Thyroid gland (tissue), 4 donors: ENCODE results near the gene PLVAP. TPM values are rescaled to one million over a fixed set of nuclear protein-coding genes. Genes with fewer than 3 reads are reported as not detected.
A peak's percentile ranks its signal among the peaks of the same experiment; 100 is the strongest.

ENCODE experiments used
- DNase-seq, 2 donors: peaks; one replicate each; pipeline ENCODE4 v3.0.0-alpha.2; 2019
- H3K27ac ChIP-seq, 3 donors: fragments of 200-600 bp; sonication (generic); 1 replicate in 2 of 3; 2 replicates in 1 of 3; pipeline ENCODE4 v1.5.1; 2016 to 2019; ENCODE audit warnings: mild to moderate bottlenecking in 1 of 3, moderate library complexity in 1 of 3
- H3K27me3 ChIP-seq: fragments of 200-600 bp; sonication (generic); one replicate; pipeline ENCODE4 v1.5.1; 2019
- H3K36me3 ChIP-seq, 2 donors: fragments of 200-600 bp; sonication (generic); one replicate each; pipeline ENCODE4 v1.5.1; 2016 to 2019
- H3K4me1 ChIP-seq, 2 donors: fragments of 200-600 bp; sonication (generic); one replicate each; pipeline ENCODE4 v1.5.1; 2017 to 2019
- H3K4me3 ChIP-seq, 3 donors: fragments of 200-600 bp; sonication (generic); replicated peaks in 1 of 3; 1 replicate in 2 of 3; 2 replicates in 1 of 3; pipeline ENCODE4 v1.5.1; 2016; ENCODE audit warnings: mild to moderate bottlenecking in 1 of 3
- H3K9me3 ChIP-seq: fragments of 200-600 bp; sonication (generic); one replicate; pipeline ENCODE4 v1.5.1; 2017
- CTCF ChIP-seq, 6 experiments: fragments of 200-600 bp in 3 of 6; fragments of 450-650 bp in 3 of 6; sonication (generic) in 3 of 6; IDR thresholded peaks; one replicate each; pipeline ENCODE4 v1.5.1; 2016 to 2019; ENCODE audit warnings: antibody characterized with exemption in 6 of 6, mild to moderate bottlenecking in 2 of 6, inconsistent platforms in 1 of 6, moderate library complexity in 1 of 6
- POLR2A ChIP-seq, 2 donors: fragments of 450-650 bp; IDR thresholded peaks; one replicate each; pipeline ENCODE4 v1.6.1; 2017; ENCODE audit warnings: antibody characterized with exemption in 2 of 2, mild to moderate bottlenecking in 2 of 2, moderate library complexity in 1 of 2
- WGBS, 2 donors: methylation state at CpG; one replicate each; pipeline ENCODE4 v1.1.5; 2017; 5-methylcytosine and 5-hydroxymethylcytosine counted together
- intact Hi-C: fragments of 100-400 bp; cut with DNase I; formaldehyde crosslinking; loops from one replicate; pipeline ENCODE4 v1.15.1; 2023
- total RNA-seq, 4 donors: library from RNA; depleted of rRNA; stranded (reverse); fragments of >200 nt; gene quantifications; one replicate each; pipeline ENCODE4 v1.2.3, GENCODE V29; 2016

PLVAP gene
- total RNA-seq, 4 donors from 2014 or later = 103 to 322 (median 174) TPM

GRCh38 chr19:17327068-17327653 is 50.0 kb downstream of the PLVAP start:
- Histone ChIP-seq H3K4me1 (peaks cover 10 to 22% of the 10 kb centered on the region in 2 donors), H3K9me3 (no peaks in the 10 kb centered on the region), H3K4me3 (no peak overlapping the region), H3K27me3 (no peaks in the 10 kb centered on the region), H3K36me3 (no peaks in the 10 kb centered on the region), H3K27ac (no peak overlapping the region)
- TF ChIP-seq CTCF (IDR thresholded peaks at IDR 0.05) (no peak), POLR2A (IDR thresholded peaks at IDR 0.05) (no peak)
- DNase-seq = no peak
- intact Hi-C loops = no loop called here
- 51% methylated on average over 22 of the region's 27 CpGs; no CpG with 5 or more reads in 1 of the 2 donors for WGBS, 2 donors

GRCh38 chr19:17326595-17326966 is 50.6 kb downstream of the PLVAP start:
- intact Hi-C loops = no loop called here
- no peak for DNase-seq
- no peaks in the 10 kb centered on the region for H3K27me3 ChIP-seq
- no peaks in the 10 kb centered on the region for H3K9me3 ChIP-seq
- TF ChIP-seq CTCF (IDR thresholded peaks at IDR 0.05) (no peak), POLR2A (IDR thresholded peaks at IDR 0.05) (no peak)
- WGBS, 2 donors = 81 to 84% methylated on average over 9 to 11 of the region's 11 CpGs
- H3K27ac ChIP-seq = no peak overlapping the region
- H3K4me3 ChIP-seq = no peak overlapping the region
- H3K36me3 ChIP-seq = peaks cover 0 to 4% of the 10 kb centered on the region in 2 donors
- peaks cover 10 to 22% of the 10 kb centered on the region in 2 donors for H3K4me1 ChIP-seq

GRCh38 chr19:17325881-17326594 is 51.1 kb downstream of the PLVAP start:
- H3K27ac ChIP-seq = no peak overlapping the region
- DNase-seq = peak; percentile 24 to 31
- TF ChIP-seq CTCF (IDR thresholded peaks at IDR 0.05) = no peak
- no peak for TF ChIP-seq POLR2A (IDR thresholded peaks at IDR 0.05)
- no peaks in the 10 kb centered on the region for H3K9me3 ChIP-seq
- peaks cover 0 to 9% of the 10 kb centered on the region in 2 donors for H3K36me3 ChIP-seq
- 82 to 83% methylated on average over 17 of the region's 17 CpGs for WGBS, 2 donors
- H3K4me1 ChIP-seq = peaks cover 10 to 22% of the 10 kb centered on the region in 2 donors
- H3K4me3 ChIP-seq = no peak overlapping the region
- intact Hi-C loops = no loop called here
- no peaks in the 10 kb centered on the region for H3K27me3 ChIP-seq

GRCh38 chr19:17325133-17325532 is 52.0 kb downstream of the PLVAP start:
- no peaks in the 10 kb centered on the region for H3K27me3 ChIP-seq
- TF ChIP-seq CTCF (IDR thresholded peaks at IDR 0.05) = no peak
- TF ChIP-seq POLR2A (IDR thresholded peaks at IDR 0.05) = no peak
- H3K27ac ChIP-seq = no peak overlapping the region
- peaks cover 10 to 22% of the 10 kb centered on the region in 2 donors for H3K4me1 ChIP-seq
- no peak for DNase-seq
- H3K9me3 ChIP-seq = no peaks in the 10 kb centered on the region
- intact Hi-C loops = no loop called here
- H3K4me3 ChIP-seq = no peak overlapping the region
- 98 to 99% methylated on average over 8 to 15 of the region's 20 CpGs for WGBS, 2 donors
- peaks cover 5 to 17% of the 10 kb centered on the region in 2 donors for H3K36me3 ChIP-seq
